GM23338 (cell line): Measurements from ENCODE around the gene LSM12.

Experiments
- CREB1 ChIP-seq: fragments of 250-450 bp; sonication (Bioruptor Pico); IDR thresholded peaks from 2 replicates; pipeline ENCODE4 v1.5.0; 2020; ENCODE audit warnings: low read depth, mild to moderate bottlenecking, moderate library complexity
- EZH2 ChIP-seq: fragments of 200-600 bp; sonication (generic); IDR thresholded peaks from one replicate; pipeline ENCODE4 v1.8.0; 2017; ENCODE audit warnings: antibody characterized with exemption, mild to moderate bottlenecking, low read depth; ENCODE audit not compliant: unreplicated experiment
- POLR2AphosphoS5 ChIP-seq: IDR thresholded peaks from 2 replicates; pipeline ENCODE4 v1.6.1; 2016; ENCODE audit warnings: antibody characterized with exemption, low read depth
- STAT1 ChIP-seq: IDR thresholded peaks from one replicate; pipeline ENCODE4 v1.6.1; 2016; ENCODE audit warnings: antibody characterized with exemption; ENCODE audit not compliant: unreplicated experiment
- ZNF331 ChIP-seq: fragments of 250-450 bp; sonication (Bioruptor Pico); IDR thresholded peaks from 2 replicates; pipeline ENCODE4 v1.5.0; 2020; ENCODE audit warnings: low read depth, mild to moderate bottlenecking, moderate library complexity
- TF ChIP-seq, protein P1 (sequence below), 2 experiments: fragments of 200-600 bp in 1 of 2; sonication (generic) in 1 of 2; conservative IDR thresholded peaks; 2 replicates each; pipeline versions ENCODE4 v1.5.1 to v1.6.1; 2016 to 2017; ENCODE audit warnings: antibody characterized with exemption in 2 of 2, low read depth in 2 of 2, mild to moderate bottlenecking in 2 of 2, moderate library complexity in 1 of 2
- TF ChIP-seq, protein P2 (sequence below): IDR thresholded peaks from one replicate; pipeline ENCODE4 v1.6.1; 2018; ENCODE audit warnings: antibody characterized with exemption; ENCODE audit not compliant: unreplicated experiment

DNA sequence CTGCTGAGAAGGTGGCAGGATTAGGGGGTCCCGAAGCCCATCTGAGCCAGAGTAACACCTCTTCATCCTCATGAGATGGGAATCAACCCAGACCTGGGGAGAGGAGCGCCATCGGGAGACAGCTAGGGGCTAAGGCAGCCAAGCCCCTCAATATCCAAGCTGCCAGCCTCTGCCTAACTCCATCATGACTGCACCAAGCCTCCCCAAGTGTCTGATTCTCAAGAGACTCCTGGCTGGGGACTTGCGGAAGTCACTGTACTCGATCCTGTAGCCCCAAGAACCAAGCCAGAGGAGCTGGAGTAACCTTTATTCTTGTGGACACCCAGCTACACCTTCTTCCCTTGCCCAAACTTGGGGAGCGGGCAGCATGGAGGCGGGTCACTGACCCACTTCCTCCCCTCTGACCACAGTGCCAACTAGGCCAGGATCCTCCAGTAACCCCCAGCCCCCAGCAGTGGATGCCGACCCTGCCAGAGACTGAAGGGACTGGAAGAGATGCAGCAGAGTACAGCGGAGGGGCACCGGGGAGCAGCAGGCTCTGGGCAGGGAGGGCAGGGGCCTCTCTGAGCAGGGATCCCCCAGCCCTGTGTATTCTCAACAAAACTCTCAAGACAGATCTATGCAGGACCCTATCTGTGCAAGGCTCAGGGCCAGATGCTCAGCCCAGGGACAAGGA, 43.7 kb upstream of the LSM12 start:
- TF ChIP-seq ZNF331 (CRISPR knock-in tag) (no peak), EZH2 (no peak), POLR2AphosphoS5 (no peak), STAT1 (no peak), CREB1 (no peak)
- TF ChIP-seq, protein P1, sequence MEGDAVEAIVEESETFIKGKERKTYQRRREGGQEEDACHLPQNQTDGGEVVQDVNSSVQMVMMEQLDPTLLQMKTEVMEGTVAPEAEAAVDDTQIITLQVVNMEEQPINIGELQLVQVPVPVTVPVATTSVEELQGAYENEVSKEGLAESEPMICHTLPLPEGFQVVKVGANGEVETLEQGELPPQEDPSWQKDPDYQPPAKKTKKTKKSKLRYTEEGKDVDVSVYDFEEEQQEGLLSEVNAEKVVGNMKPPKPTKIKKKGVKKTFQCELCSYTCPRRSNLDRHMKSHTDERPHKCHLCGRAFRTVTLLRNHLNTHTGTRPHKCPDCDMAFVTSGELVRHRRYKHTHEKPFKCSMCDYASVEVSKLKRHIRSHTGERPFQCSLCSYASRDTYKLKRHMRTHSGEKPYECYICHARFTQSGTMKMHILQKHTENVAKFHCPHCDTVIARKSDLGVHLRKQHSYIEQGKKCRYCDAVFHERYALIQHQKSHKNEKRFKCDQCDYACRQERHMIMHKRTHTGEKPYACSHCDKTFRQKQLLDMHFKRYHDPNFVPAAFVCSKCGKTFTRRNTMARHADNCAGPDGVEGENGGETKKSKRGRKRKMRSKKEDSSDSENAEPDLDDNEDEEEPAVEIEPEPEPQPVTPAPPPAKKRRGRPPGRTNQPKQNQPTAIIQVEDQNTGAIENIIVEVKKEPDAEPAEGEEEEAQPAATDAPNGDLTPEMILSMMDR (conservative IDR thresholded peaks at IDR 0.05; ENCODE audit: low read depth in 2 of 2), result no peak
- TF ChIP-seq, protein P2, sequence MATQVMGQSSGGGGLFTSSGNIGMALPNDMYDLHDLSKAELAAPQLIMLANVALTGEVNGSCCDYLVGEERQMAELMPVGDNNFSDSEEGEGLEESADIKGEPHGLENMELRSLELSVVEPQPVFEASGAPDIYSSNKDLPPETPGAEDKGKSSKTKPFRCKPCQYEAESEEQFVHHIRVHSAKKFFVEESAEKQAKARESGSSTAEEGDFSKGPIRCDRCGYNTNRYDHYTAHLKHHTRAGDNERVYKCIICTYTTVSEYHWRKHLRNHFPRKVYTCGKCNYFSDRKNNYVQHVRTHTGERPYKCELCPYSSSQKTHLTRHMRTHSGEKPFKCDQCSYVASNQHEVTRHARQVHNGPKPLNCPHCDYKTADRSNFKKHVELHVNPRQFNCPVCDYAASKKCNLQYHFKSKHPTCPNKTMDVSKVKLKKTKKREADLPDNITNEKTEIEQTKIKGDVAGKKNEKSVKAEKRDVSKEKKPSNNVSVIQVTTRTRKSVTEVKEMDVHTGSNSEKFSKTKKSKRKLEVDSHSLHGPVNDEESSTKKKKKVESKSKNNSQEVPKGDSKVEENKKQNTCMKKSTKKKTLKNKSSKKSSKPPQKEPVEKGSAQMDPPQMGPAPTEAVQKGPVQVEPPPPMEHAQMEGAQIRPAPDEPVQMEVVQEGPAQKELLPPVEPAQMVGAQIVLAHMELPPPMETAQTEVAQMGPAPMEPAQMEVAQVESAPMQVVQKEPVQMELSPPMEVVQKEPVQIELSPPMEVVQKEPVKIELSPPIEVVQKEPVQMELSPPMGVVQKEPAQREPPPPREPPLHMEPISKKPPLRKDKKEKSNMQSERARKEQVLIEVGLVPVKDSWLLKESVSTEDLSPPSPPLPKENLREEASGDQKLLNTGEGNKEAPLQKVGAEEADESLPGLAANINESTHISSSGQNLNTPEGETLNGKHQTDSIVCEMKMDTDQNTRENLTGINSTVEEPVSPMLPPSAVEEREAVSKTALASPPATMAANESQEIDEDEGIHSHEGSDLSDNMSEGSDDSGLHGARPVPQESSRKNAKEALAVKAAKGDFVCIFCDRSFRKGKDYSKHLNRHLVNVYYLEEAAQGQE, result no peak
